ENCODE data around the gene TNFRSF14. TPM values are rescaled to one million over a fixed set of nuclear protein-coding genes. Genes with fewer than 3 reads are reported as not detected.
"Not testable (repeated sequence)": the region's sequence is repeated elsewhere in the genome, so short reads cannot be mapped to it uniquely, and the experiment has no call there.

Gene TNFRSF14
- total and polyA plus RNA-seq, 4 donors = 14.8 to 38.1 (median 29.1) TPM

DNA sequence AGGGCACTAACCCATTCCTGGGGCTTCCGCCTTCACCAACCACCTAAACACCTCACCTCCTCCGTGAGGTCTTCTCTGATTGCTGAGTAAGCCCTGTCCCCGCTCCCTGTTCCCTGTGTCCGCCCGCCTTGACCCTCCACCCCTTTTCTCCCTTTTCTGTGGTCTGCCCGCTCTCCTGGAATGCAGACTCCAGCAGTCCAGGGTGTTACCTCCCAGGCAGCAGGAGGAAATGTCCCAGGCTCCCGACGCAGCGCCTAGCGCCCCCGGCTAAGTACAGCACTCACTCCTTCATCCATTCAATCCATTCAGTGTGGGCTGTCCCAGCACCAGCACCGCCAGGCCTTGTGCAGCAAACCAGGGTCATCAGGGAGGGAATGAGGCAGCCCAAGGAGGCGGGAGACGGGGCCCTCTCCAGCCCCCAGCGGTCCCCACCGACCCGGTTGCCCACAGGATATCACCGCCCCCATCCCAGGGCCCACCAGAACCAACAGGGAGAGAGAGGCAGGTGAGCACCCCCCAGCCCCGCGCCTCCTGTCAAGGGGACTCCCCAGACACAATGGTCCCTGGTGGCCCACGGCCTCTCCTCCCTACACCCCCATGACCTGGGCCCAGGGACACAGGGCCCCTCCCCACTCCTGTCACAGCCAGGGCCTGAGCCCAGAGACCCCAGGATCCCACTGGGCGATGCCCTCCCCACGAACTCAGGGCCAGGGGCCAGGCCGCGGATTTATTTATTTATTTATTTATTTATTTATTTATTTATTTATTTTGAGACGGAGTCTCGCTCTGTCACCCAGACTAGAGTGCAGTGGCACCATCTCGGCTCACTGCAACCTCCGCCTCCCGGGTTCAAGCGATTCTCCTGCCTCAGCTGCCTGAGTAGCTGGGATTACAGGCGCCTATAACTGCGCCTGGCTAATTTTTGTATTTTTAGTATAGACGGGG, 10.2 kb downstream of the TNFRSF14 start (continued):
- TF ChIP-seq ZBTB33 (IDR thresholded peaks at IDR 0.05) (no peak), FOXA2 (IDR thresholded peaks at IDR 0.05) (no peak), GABPA (IDR thresholded peaks at IDR 0.05 in 1 of 2, conservative IDR thresholded peaks at IDR 0.05 in 1 of 2) (no peak), RAD21 (IDR thresholded peaks at IDR 0.05) (no peak), SP1 (IDR thresholded peaks at IDR 0.05) (no peak), RXRA (IDR thresholded peaks at IDR 0.05) (no peak), JUND (IDR thresholded peaks at IDR 0.05) (no peak), TAF1 (conservative IDR thresholded peaks at IDR 0.05) (no peak), NR2F2 (IDR thresholded peaks at IDR 0.05) (no peak)
- TF ChIP-seq, protein P1, sequence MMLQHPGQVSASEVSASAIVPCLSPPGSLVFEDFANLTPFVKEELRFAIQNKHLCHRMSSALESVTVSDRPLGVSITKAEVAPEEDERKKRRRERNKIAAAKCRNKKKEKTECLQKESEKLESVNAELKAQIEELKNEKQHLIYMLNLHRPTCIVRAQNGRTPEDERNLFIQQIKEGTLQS (IDR thresholded peaks at IDR 0.05) = no peak

DNA sequence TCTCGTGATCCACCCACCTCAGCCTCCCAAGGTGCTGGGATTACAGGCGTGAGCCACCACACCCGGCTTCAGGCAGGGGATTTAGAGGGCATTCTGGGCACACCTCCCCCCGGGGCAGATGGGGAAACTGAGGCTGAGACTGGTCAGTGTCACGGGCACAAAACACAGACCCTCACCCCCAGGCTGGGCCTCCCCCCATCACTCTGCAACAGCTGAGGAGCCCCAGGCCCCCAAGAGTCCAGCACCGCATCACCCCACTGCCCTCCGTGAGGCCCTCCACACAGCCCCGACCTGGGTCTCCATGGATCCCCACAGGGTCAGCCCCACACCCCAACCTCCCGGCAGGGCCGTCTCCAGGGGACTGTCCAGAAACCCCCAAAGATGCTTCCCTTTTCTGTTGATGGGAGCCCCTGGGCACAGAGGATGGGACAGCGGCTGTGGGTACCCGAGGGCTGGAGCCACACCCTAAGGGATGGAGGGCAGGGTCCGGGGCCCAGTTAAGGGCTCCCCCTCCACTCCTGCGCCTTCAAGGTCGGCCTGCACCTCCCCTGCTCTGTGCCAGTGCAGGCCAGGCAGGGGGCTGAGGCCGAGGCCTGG, 11.0 kb downstream of the TNFRSF14 start:
- Histone ChIP-seq H3K4me1 (ENCODE audit: control insufficient read depth in 4 of 4, insufficient read depth in 4 of 4, low read length in 3 of 4) (peaks cover 0 to 5% (median 0%) of the 10 kb centered on the region in 4 donors), H3K9me3 (ENCODE audit: control insufficient read depth in 4 of 4, low read length in 3 of 4) (no peaks in the 10 kb centered on the region), H3K36me3 (ENCODE audit: control insufficient read depth in 4 of 4, insufficient read depth in 3 of 4, low read depth in 1 of 4, low read length in 3 of 4) (peaks cover 0 to 12% (median 4%) of the 10 kb centered on the region in 4 donors), H3K4me3 (ENCODE audit: low read depth in 1 of 3, low read length in 3 of 3) (no peak overlapping the region), H3K9ac (ENCODE audit: low read depth in 1 of 2, low read length in 2 of 2) (no peak overlapping the region), H3K27ac (ENCODE audit: low read depth in 1 of 2, low read length in 2 of 2) (no peak overlapping the region), H3K27me3 (ENCODE audit: control insufficient read depth in 4 of 4, insufficient read depth in 4 of 4, low read length in 3 of 4) (no peaks in the 10 kb centered on the region)
- WGBS = 86% methylated on average over 16 of the region's 16 CpGs
- DNase-seq (ENCODE audit: low spot score) = no peak
- TF ChIP-seq YY1 (IDR thresholded peaks at IDR 0.05) (no peak), SP1 (IDR thresholded peaks at IDR 0.05) (no peak), EGR1 (IDR thresholded peaks at IDR 0.05; ENCODE audit: low read depth in 2 of 2) (no peak), FOXA2 (IDR thresholded peaks at IDR 0.05) (no peak), FOXA1 (IDR thresholded peaks at IDR 0.05) (no peak), RAD21 (IDR thresholded peaks at IDR 0.05) (no peak), GABPA (IDR thresholded peaks at IDR 0.05 in 1 of 2, conservative IDR thresholded peaks at IDR 0.05 in 1 of 2) (no peak)
- TF ChIP-seq, protein P2, sequence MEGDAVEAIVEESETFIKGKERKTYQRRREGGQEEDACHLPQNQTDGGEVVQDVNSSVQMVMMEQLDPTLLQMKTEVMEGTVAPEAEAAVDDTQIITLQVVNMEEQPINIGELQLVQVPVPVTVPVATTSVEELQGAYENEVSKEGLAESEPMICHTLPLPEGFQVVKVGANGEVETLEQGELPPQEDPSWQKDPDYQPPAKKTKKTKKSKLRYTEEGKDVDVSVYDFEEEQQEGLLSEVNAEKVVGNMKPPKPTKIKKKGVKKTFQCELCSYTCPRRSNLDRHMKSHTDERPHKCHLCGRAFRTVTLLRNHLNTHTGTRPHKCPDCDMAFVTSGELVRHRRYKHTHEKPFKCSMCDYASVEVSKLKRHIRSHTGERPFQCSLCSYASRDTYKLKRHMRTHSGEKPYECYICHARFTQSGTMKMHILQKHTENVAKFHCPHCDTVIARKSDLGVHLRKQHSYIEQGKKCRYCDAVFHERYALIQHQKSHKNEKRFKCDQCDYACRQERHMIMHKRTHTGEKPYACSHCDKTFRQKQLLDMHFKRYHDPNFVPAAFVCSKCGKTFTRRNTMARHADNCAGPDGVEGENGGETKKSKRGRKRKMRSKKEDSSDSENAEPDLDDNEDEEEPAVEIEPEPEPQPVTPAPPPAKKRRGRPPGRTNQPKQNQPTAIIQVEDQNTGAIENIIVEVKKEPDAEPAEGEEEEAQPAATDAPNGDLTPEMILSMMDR (IDR thresholded peaks at IDR 0.05; ENCODE audit: low read depth, low read length, missing input control) = no peak

- H3K9me3 ChIP-seq (ENCODE audit: control insufficient read depth in 4 of 4, low read length in 3 of 4); H3K9ac ChIP-seq (ENCODE audit: low read depth in 1 of 2, low read length in 2 of 2); H3K36me3 ChIP-seq (ENCODE audit: control insufficient read depth in 4 of 4, insufficient read depth in 3 of 4, low read depth in 1 of 4, low read length in 3 of 4); DNase-seq (ENCODE audit: low spot score); H3K4me1 ChIP-seq (ENCODE audit: control insufficient read depth in 4 of 4, insufficient read depth in 4 of 4, low read length in 3 of 4); H3K4me3 ChIP-seq (ENCODE audit: low read depth in 1 of 3, low read length in 3 of 3); H3K27ac ChIP-seq (ENCODE audit: low read depth in 1 of 2, low read length in 2 of 2); H3K27me3 ChIP-seq (ENCODE audit: control insufficient read depth in 4 of 4, insufficient read depth in 4 of 4, low read length in 3 of 4): not testable (repeated sequence)
- 81% methylated on average over 12 of the region's 17 CpGs for WGBS
Measured at GRCh38 chr1:2568187-2568816, 12.1 kb downstream of the TNFRSF14 start.
